NCI-H2029 treated with DMSO at 0.1 percent for 48 hours (cell line): ENCODE results near the gene MRPS11.
"Not testable (repeated sequence)": the region's sequence is repeated elsewhere in the genome, so short reads cannot be mapped to it uniquely, and the experiment has no call there.

Source experiments
- DNase-seq: peaks from one replicate; lab custom pipeline; 2025; lab: John Stamatoyannopoulos, UW

The MRPS11 gene

DNA sequence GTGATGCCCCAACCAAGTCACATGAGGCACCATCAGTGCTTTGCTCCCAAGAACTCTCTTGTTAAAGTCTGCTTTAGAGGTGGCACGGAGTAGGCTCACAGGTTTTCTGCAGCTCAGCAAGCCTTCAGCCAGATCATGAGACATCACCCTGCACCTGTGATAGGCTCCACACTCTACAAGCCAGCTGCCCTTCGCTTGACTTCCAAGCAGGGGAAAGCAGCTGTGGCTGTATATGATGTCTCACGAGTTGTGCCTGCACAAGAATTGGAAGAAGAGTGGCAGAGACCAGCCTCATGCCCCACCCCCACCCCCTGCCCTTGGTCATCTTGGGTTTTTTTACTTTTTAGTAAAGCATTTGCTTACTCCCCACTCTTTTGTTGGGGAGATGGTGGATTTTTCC, 22.5 kb downstream of the MRPS11 start:
- no peak for DNase-seq

DNA sequence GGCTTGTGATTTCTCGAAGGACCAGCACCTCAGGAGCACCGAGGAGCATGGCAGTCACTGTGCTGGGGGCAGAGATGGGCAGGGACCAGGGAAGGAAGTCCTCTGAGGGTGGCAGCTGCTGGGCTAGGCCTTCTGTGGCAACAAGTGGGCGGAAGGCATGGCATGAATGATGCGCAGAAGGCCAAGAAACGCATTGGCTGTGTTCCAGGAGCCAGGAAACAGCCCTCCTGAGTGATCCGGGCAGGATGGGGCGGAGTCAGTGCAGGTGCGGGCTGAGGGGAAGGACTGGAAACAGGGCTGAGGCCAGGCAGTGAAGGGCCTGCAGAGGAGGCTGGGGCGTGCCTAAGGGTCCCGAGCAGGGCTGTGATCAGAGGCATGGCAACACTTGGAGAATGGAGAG, 23.6 kb downstream of the MRPS11 start:
- no peak for DNase-seq

DNA sequence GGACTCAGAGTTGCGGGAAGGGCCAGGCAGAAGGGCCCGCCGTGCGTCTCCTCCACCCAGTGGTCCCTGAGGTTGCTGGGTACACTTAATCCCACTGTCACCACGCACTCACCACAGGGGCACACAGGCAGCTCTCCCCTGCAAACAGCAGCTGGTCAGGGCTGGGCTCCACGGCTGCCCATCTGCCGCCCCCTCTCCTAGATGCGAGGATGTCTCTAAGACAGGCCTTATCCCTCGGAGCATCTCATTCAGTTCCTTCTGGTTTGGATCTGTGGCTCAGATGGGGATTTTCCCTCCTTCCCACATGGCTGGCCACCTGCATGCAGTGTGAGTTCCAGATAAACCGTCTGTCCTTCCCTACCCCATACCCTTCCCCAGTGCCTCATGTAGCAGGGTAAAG, 26.3 kb downstream of the MRPS11 start:
- DNase-seq = no peak

DNA sequence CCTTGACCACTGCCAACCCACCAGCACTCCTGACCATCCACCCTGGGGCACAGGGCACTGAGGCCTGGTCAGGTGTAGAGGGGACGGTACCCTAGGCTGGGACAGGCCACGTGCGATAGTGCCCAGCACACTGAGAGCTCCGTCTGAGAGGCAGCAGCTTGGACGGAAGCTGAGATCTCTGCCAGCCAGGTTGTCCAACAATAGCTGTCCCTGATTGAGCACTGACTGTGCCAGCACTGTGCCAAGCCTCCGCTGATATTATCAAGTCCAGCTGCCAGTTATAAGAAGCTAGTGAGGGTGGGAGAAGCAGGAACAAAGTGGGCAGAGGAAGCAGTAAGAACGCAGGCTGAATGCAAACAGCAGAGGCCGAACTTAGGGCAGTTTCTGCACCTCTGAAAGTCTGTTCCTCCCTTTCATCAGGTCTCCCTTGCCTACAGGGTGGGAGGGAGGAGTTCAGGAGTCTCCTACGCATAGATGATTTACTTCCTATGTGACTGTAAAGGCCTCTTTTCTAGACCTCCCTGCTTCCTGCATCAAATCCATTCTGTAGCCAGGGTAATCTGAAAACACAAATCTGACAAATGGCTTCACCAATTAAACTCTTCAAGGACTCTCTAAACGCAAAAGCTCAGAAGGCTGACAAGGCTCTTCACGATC, 29.7 kb downstream of the MRPS11 start:
- DNase-seq = no peak

DNA sequence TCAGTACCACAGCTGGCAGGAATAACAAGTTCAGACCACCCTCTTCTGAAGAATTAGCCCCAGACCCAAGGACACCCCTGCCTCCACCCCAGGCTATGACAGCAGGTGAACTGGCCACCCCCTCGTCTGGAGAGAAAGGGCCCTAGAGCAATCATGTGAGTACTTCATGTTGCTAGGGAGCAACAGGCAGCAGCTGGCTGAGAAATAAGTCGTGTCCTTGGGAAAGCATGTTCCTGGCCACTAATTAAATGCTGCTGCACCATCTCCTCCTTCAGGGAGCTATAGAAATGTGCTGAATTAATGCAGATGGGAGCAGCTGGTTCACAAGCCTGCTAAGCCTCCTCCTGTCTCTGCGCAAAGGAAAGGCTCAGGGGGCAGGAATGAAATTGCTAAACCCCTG, 31.5 kb downstream of the MRPS11 start:
- DNase-seq = no peak

DNA sequence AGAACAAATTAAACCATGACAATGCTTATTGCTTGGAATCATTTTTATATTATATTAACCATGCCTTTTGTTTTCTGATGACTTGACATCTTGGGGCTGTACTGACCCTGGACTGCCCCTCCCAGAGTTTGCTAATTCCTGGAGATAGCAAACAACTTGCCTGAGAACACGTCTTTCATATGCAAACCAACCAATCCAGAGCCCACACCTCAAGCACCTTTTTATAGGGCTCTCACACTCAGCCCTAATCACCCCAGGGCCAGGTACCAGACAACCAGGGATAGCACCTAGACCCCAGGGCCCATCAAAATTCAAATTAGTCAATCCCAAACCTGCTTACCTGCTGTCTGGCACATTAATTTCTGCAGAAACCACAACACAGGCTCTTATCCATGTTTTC, 36.9 kb downstream of the MRPS11 start:
- DNase-seq = no peak

DNA sequence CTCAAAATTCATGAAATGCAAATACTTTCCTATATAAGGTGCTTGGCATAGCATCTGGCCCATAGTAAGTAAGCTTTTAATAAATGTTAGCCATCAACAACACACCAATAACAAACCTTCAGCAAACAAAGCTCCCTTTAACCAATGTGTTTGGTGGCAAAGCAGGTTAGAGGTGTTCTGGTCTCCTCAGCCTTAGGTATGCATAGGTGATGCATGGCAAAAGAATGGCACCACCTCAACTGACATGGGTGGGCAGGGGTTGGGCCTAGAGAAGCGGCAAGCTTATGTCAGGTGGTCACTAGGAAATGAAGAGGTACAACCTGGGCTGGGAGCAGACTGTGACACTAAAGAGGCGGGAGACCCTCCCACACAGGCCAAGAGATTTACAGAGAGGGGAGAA, 38.2 kb downstream of the MRPS11 start:
- DNase-seq = no peak

DNA sequence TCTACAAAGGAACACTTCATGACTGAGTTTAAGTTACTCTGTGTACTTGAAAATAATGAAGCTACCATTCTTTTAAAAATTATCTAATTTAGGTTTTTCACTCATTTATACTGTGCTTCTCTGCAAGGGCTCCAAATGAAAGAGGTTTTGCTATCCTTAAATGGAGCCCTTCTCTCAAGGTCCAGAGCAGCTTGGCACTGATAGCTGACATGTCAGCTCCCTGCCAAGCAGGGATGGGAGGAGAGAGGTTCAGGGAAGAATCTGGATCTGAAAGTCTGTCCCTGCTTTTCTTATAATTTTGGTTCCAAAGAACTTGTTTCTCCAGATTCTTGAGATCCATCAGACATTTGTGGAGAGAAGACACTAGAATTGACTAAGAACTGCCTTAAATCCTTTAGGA, 39.1 kb downstream of the MRPS11 start:
- DNase-seq = no peak

DNA sequence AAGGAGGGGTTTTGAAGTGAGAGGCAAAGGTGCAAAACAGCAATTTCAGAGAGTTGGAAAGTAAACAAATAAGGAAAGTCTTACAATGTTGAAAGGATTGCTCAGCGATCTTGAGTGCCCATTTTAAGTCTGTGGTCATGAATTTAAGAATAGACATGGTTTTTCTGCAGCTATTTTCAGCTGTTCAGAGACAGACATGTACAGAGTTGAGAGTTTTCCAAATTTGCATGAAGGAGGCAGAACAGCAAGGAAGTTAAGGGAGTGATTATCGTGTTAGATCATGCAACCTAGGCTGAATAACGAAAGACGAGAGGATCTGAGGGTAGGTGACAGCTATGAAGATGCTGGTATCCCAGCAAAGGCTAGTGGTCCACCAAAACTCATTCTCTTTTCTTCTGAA, 41.8 kb downstream of the MRPS11 start:
- DNase-seq = no peak

DNA sequence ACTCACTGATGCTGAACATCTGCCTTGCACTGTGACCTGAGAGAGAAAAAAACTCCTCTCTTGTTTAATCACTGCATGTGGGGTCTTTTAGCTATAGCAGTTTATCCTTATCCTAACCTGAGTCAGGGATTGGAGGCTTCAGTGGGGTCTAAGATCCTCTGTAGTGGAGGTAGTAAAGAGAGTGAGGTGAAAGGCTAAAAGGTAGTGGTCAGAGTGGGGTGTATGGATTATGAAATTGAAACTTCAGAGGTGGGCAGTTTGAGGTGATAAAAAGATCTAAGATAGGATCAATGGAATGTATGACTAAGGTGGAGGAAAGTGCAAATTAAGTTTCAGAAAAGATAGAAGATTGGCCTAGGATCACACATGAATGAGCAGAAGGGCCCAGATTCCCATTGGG, 42.5 kb downstream of the MRPS11 start:
- no peak for DNase-seq

DNA sequence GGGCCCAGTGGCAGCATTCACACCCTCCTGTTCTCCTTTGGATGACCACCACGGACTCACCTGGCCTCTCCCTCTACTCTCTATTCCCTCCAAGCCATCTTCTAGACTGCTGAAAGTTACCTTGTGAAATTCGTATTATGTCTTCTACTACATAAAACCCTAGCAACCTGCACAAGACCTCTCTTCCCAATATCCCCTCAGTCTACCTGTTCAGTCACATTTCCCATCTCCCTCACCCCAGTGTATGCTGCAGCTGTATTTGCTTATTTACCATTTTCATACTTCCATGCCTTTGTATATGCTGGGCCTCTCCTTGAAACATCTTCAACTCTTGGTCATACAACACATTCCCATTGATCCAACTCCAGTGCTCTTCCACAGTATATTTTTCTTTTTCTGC, 43.7 kb downstream of the MRPS11 start:
- DNase-seq = no peak

DNA sequence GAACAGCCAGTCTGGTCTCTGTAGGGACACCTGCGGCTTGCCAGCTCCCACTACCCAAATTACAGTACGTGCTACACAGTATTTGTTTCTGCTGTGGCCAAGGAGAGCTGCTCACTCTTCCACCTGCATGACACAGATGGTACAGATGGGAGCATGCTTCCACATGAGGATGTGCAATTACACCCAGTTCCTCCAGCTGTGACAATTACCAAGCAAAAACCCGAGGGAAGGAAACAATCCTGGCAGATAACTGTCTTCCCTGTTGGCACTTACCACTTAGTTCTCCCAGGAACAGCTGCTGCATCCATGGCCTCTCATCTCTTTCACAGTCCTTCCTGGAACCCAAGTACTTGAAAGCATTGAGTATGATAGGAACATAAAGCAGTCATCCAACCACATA, 44.6 kb downstream of the MRPS11 start:
- no peak for DNase-seq

DNA sequence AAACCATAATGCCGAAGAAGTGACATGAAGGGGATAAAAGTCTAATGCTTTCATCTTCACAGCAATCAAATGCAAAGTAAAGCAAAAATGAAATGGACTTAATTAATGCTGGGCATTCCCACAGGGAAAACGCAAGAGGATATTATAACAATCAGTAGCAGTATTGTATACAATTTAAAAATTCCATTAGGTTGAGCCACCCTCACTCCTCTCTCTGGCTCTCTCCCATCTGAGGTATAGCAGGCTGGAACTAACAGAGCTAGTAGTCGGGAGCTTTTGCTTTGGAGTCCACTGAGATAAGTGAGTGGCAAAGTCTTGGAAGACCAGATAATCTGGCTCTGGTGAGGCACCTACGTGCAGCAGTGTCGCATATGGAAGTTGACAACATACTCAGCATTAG, 45.1 kb downstream of the MRPS11 start:
- DNase-seq = no peak

DNA sequence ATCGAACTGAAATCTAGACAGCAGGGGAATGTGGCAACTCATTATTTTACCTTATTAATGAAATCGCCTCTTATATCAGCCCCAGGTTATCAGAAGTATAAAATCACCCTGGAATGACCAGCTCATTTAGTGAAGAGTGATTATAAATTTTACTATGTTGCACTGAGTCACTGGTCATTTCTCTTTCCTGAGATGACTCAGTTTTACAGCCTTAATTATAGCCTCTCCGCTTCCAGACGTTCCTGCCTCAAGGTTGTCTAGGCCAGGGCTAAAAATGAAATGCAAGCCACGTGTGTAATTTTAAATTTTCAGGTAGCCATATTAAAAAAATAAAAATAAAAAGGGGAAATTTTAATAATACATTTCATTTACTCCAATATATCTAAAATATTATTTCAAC, 45.7 kb downstream of the MRPS11 start:
- DNase-seq = no peak

DNA sequence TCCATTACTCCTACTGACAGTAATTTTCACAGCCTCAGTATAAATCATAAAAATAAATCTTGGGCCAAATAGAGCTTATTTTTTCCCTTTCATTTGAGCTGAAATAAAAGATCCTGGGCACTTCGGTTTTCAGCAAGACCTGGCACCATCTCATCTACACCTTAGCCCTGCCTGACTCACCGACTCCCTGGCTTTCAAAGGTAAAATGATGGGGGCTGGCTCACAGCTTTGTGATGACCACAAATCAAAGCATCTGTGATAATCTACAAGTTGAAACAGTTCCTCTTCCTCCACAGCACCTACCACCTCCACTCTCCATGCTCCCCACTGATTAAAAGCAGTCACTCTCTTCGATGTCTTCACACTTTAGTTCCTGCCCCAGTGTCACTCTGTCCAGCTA, 51.4 kb downstream of the MRPS11 start:
- DNase-seq = no peak

DNA sequence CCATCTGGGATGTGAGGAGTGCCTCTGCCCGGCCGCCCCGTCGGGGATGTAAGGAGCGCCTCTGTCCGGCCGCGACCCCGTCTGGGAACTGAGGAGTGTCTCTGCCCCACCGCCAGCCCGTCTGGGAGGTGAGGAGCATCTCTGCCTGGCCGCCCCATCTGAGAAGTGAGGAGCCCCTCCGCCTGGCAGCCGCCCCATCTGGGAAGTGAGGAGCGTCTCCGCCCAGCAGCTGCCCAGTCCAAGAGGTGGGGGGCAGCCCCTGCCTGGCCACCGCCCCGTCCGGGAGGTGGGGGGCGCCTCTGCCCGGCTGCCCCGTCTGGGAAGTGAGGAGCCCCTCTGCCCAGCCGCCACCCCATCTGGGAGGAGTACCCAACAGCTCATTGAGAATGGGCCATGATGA, 56.6 kb downstream of the MRPS11 start:
- DNase-seq = not testable (repeated sequence)

DNA sequence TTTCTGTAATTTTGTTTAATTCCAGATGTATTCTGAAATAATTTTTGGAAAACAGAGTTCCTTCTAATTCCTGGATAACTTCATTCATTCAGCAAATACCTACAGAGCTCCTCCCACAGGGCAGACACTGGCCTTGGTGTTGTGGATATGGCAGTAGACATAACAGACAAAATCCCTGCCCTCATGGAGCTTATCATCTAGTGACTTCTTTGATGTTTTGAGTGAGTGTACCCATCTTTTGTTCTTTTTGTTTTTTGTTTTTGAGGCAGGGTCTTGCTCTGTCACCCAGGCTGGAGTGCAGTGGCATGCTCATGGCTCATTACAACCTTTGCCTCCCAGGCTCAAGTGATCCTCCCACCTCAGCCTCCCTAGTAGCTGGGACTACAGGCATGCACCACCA, 57.9 kb downstream of the MRPS11 start:
- no peak for DNase-seq

DNA sequence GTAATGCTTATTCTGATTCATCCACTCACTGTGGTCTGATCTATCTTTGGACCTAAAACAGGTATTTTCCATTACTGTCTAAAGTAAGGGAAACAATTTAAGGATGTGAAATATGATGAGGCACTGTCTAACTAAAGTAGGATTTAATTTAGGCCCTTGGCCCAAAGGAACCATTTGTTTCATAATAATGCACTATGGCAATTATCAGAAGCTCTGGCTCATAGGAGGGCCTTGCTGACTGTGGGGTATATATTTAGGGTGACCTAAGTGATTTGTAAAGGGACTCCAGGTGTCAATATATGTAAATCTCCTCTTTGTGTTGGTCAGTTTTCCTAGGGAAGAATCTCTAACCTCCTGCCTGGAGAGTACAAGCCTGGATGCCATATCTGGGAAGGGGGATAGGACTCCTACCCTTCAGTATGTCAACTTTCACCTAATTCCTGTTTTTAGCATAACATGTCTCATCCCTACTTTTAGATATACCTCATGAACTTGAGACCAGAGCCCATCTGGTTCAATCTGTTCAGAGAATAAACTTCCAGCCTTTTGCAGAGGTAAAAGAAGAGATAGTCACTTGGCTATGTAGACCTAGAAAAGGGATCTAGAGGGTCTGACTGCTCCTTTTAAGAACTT, 58.9 kb downstream of the MRPS11 start:
- no peak for DNase-seq

DNA sequence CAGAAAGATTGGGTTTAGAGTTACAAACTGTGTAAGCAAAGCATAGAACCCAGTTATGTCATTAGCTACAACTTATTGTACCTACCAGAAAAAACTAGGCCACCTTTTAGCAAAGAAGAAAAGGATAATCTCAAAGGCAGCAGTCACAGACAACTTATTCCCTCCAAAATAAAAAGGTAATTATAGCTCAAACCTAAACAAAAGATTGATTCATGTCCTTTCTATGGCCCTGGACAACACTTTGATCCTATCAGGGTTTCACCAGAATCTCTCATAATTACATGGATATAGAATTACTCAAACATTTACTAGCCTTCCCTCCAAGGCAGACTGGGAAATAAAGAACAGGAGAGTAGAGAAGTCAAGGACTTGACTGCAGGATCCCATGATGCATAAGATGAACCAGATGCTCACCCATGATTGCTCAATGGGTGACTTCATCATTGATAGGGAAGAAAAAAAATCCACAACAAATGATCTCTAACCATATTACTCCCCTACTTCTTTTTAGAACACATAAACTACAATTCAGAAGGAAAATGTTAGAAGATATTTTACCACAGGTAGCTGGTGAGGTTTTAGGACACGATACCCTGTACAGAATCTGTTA, 61.6 kb downstream of the MRPS11 start:
- DNase-seq = no peak
